ENCODE results near the gene FAT4. TPM values are rescaled to one million over a fixed set of nuclear protein-coding genes. Genes with fewer than 3 reads are reported as not detected.

The FAT4 gene
- total and polyA plus RNA-seq, 2 donors (not counting 3 experiments of a cell fraction or from before 2014, with no cell fraction given): 16.4 to 39.1 TPM

- H3K4me3 ChIP-seq (replicated peaks in 1 of 3; ENCODE audit: insufficient read depth in 1 of 3, low read depth in 1 of 3, low read length in 3 of 3): no peak overlapping the region
- no peak overlapping the region for H2AFZ ChIP-seq (ENCODE audit: low read depth, low read length)
- peak overlapping the region; percentile 49 for H3K4me2 ChIP-seq (ENCODE audit: insufficient read depth, low read length)
- no peaks in the 10 kb centered on the region for H3K9me3 ChIP-seq (replicated peaks; ENCODE audit: control insufficient read depth, insufficient read depth, low read length)
- H3K79me2 ChIP-seq (ENCODE audit: control insufficient read depth, insufficient read depth, low read length): peaks cover 5% of the 10 kb centered on the region
- dilution Hi-C loops (cut with MboI; ENCODE audit: extremely low pct_ligation_motif_present, low sequenced_read_pairs): no loop called here
- peak; percentile 37 for DNase-seq (ENCODE audit: low read depth, low spot score)
- H3K4me1 ChIP-seq (ENCODE audit: control insufficient read depth, extremely low read depth, insufficient read depth, low read length): peaks cover 12% of the 10 kb centered on the region
- CTCF ChIA-PET: interaction anchor here (0.9 kb wide), 1 partner anchor 52 kb away, joined by 3 read pairs; no protein-coding TSS in a partner anchor
- H3K9me1 ChIP-seq (replicated peaks; ENCODE audit: control insufficient read depth, extremely low read depth, insufficient read depth, low read length): no peaks in the 10 kb centered on the region
- FAIRE-seq: no peak
- no peak overlapping the region for H3K27ac ChIP-seq (ENCODE audit: insufficient read depth, low read depth, low read length)
- TF ChIP-seq GATA2 (IDR thresholded peaks at IDR 0.05; ENCODE audit: insufficient read depth, insufficient read length, low read depth, low read length) (peak; percentile 73), POLR2AphosphoS5 (IDR thresholded peaks at IDR 0.05; ENCODE audit: insufficient read depth, low read depth, low read length) (no peak), MAX (IDR thresholded peaks at IDR 0.05; ENCODE audit: insufficient read depth, insufficient read length) (no peak)
- H3K36me3 ChIP-seq (ENCODE audit: control insufficient read depth in 2 of 2, extremely low read depth in 1 of 2, insufficient read depth in 2 of 2, low read length in 2 of 2): no peaks in the 10 kb centered on the region
- H4K20me1 ChIP-seq (replicated peaks; ENCODE audit: control insufficient read depth, extremely low read depth, insufficient read depth, low read length): no peaks in the 10 kb centered on the region
- intact Hi-C loops (cut with micrococcal nuclease): no loop called here
- no peaks in the 10 kb centered on the region for H3K27me3 ChIP-seq (ENCODE audit: control insufficient read depth in 2 of 2, insufficient read depth in 2 of 2, low read length in 2 of 2)
- no peak overlapping the region for H3K9ac ChIP-seq (replicated peaks; ENCODE audit: extremely low read depth, insufficient read depth, low read length)
- BruUV-seq (replicated peaks): no TSS peak
- POLR2A ChIA-PET: no interaction called here
These were observed 24.1 kb downstream of the FAT4 start for GRCh38 chr4:125338814-125339213.

- Histone ChIP-seq H3K4me3 (replicated peaks in 1 of 3; ENCODE audit: insufficient read depth in 1 of 3, low read depth in 1 of 3, low read length in 3 of 3) (no peak overlapping the region), H3K36me3 (ENCODE audit: control insufficient read depth in 2 of 2, extremely low read depth in 1 of 2, insufficient read depth in 2 of 2, low read length in 2 of 2) (no peaks in the 10 kb centered on the region), H4K20me1 (replicated peaks; ENCODE audit: control insufficient read depth, extremely low read depth, insufficient read depth, low read length) (no peaks in the 10 kb centered on the region), H3K27ac (ENCODE audit: insufficient read depth, low read depth, low read length) (no peak overlapping the region), H3K9me3 (replicated peaks; ENCODE audit: control insufficient read depth, insufficient read depth, low read length) (no peaks in the 10 kb centered on the region), H3K9me1 (replicated peaks; ENCODE audit: control insufficient read depth, extremely low read depth, insufficient read depth, low read length) (no peaks in the 10 kb centered on the region), H2AFZ (ENCODE audit: low read depth, low read length) (no peak overlapping the region), H3K4me1 (ENCODE audit: control insufficient read depth, extremely low read depth, insufficient read depth, low read length) (no peaks in the 10 kb centered on the region), H3K27me3 (ENCODE audit: control insufficient read depth in 2 of 2, insufficient read depth in 2 of 2, low read length in 2 of 2) (no peaks in the 10 kb centered on the region), H3K79me2 (ENCODE audit: control insufficient read depth, insufficient read depth, low read length) (no peaks in the 10 kb centered on the region), H3K9ac (replicated peaks; ENCODE audit: extremely low read depth, insufficient read depth, low read length) (no peak overlapping the region), H3K4me2 (ENCODE audit: insufficient read depth, low read length) (no peak overlapping the region)
- dilution Hi-C loops (cut with MboI; ENCODE audit: extremely low pct_ligation_motif_present, low sequenced_read_pairs): no loop called here
- POLR2A ChIA-PET: no interaction called here
- CTCF ChIA-PET: interaction anchor here (1.4 kb wide), 1 partner anchor 12 kb away, joined by 4 read pairs; no protein-coding TSS in a partner anchor
- no TSS peak for BruUV-seq (replicated peaks)
- no peak for FAIRE-seq
- intact Hi-C loops (cut with micrococcal nuclease): no loop called here
- TF ChIP-seq POLR2A (IDR thresholded peaks at IDR 0.05; ENCODE audit: low read depth, low read length) (no peak), MAX (IDR thresholded peaks at IDR 0.05; ENCODE audit: insufficient read depth, insufficient read length) (no peak), GATA2 (IDR thresholded peaks at IDR 0.05; ENCODE audit: insufficient read depth, insufficient read length, low read depth, low read length) (no peak), JUN (IDR thresholded peaks at IDR 0.05; ENCODE audit: borderline replicate concordance, insufficient read depth, insufficient read length, low read depth) (no peak), CTCF (IDR thresholded peaks at IDR 0.05; ENCODE audit: extremely low read depth in 1 of 2, insufficient read depth in 1 of 2, low read depth in 1 of 2, low read length in 2 of 2) (no peak), FOS (IDR thresholded peaks at IDR 0.05; ENCODE audit: borderline replicate concordance, insufficient read depth, low read length) (no peak), MYC (IDR thresholded peaks at IDR 0.05; ENCODE audit: low read depth, low read length) (no peak), POLR2AphosphoS5 (IDR thresholded peaks at IDR 0.05; ENCODE audit: insufficient read depth, low read depth, low read length) (no peak), EZH2 (IDR thresholded peaks at IDR 0.05; ENCODE audit: borderline replicate concordance, low read depth, low read length, severe bottlenecking) (no peak)
- no peak for DNase-seq (ENCODE audit: low read depth, low spot score)
These were observed 29.4 kb downstream of the FAT4 start for GRCh38 chr4:125344198-125344597.
